Middle frontal gyrus (tissue), 1 donor: ENCODE data around the gene SMC6.

ENCODE experiments used
- DNase-seq: peaks from one replicate; pipeline ENCODE4 v3.0.0-alpha.2; 2015; ENCODE audit warnings: low spot score; ENCODE audit errors: extremely low spot score

Gene SMC6

GRCh38 chr2:17617955-17618354, 135.7 kb downstream of the SMC6 start:
- no peak for DNase-seq

- DNase-seq: no peak
Observed at GRCh38 chr2:17617516-17617915, 136.1 kb downstream of the SMC6 start.

- DNase-seq: no peak
Observed at GRCh38 chr2:17616405-17616804, 137.2 kb downstream of the SMC6 start.

GRCh38 chr2:17615728-17616351, 137.8 kb downstream of the SMC6 start:
- no peak for DNase-seq

DNA sequence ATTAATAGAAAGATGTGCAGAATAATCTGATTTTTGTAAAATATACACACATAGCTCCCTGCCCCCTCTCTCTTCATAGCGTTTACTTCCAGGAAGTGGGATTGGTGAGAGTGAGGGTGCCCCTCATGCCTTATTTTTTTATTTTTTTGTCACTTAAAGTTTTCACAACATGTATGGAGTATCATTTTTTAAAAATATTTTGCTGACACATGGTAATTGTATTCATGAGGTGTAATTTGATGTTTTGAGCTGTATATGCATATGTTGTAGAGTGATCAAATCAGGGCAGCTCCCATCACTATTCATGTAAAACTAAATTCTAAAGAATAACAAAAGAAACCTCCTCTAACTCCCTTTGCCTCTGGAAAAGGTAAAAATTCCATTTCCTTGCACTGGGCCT, 138.5 kb downstream of the SMC6 start:
- DNase-seq: no peak

GRCh38 chr2:17614174-17614930, 139.3 kb downstream of the SMC6 start:
- DNase-seq: no peak
